ENCODE measurements around the gene DHX38.

Gene DHX38

DNA sequence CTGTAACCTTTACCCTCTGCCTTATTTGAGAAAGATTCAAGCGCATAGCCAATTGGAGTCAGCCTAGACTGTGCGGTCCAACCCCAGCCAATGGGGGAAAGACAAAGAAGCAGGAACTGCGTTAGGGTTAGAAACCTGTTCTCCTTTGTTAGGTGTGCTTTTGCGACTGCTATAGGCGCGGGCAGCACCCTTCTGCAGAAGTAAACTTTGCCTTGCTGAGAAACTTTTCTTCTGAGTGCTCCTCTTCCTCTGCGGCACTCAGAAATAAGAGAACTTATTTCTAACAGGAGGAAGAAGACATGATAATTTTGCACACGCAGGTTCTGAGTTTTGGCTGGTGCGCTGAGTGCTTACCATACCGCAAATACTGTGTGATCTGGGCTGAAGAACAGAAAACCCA is 9.2 kb upstream of the DHX38 start:
- DNase-seq, result no peak

DNA sequence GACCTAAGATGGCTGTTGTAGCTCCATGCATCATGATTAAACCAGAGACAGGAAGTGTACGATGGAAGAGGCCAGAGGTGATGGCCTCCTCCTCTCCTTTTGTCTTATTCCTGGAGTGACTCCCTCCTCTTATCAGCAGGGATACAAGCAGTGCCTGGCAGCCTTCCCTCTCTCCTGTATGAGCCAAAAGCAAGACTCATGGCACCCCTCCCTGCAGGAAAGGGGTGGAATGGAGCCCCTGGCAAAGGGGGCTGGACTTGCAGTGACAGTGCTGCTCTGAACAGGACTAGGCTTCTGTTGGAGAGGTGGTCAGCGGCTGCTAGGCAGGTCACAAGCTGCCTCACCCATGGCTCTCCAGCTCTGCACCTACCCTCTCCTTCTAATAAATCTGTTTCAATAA is 8.6 kb upstream of the DHX38 start:
- no peak for DNase-seq

- no peak for DNase-seq
These were observed 2.4 kb upstream of the DHX38 start for GRCh38 chr16:72091217-72091616.

DNA sequence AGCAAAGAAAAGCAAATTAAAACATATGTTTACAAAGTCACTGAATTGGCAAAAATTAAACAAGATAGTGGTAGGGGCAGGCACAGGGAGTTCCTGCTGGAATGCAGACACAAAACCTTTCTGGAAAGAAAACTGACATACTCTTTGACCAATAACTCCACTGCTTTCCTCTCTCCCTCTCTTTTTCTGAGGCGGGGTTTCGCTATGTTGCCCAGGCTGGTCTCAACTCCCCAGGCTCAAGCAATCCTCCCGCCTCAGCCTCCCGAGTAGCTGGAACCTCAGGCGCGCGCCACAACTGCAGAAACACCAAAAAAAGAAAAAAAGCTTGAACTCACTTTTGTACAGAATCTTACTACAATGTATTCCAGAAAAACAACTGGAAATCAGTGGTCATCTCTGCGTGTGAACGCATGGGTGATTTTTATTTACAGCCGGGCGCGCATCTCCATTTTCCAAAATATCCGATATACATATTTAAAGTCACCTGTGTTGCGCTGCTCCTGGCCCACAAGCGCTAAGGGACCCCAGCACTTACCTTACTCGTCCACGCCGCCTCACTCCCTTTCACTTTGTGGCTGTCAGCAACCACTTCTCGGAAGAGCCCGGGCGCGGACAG is 707 bp upstream of the DHX38 start:
- no peak for DNase-seq

DNA sequence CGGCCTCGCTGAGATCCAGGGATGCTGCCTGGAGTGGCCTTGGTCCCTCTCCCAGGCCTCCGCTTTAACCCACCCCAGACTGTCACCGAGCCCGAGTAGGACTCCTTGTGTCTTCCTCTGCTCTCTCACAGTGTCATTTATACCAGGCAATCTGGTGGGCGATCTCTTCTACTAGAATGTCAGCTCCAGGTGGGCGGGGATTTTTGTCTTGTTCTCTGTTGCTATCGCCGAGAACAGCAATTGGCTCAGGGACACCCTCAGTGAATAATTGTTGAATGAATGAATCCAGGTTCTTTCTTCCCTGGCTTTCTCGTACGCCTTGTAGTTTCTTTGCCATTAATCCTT is 591 bp downstream of the DHX38 start:
- peak in 1 of 2 experiments; percentile 73 for DNase-seq

GRCh38 chr16:72098936-72099335 is 5.3 kb downstream of the DHX38 start:
- DNase-seq, result no peak

- peak; percentile 14 to 24 for DNase-seq
These were observed 5.8 kb downstream of the DHX38 start for GRCh38 chr16:72099377-72099818.

- DNase-seq, result no peak
These were observed 7.5 kb downstream of the DHX38 start for GRCh38 chr16:72101195-72101594.

DNA sequence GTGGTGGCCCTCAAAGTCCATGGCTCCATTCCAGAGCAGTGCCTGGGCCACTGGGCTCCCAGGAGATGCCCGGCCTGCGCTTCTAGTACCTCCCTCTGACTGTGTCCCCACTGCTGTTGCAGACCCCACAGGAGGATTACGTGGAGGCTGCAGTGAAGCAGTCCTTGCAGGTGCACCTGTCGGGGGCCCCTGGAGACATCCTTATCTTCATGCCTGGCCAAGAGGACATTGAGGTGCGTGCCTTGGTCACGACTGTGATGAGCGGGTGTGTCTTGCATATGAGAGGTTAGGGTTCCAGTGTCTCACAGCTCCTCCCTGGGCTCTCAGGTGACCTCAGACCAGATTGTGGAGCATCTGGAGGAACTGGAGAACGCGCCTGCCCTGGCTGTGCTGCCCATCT is 11.3 kb downstream of the DHX38 start:
- no peak for DNase-seq

DNA sequence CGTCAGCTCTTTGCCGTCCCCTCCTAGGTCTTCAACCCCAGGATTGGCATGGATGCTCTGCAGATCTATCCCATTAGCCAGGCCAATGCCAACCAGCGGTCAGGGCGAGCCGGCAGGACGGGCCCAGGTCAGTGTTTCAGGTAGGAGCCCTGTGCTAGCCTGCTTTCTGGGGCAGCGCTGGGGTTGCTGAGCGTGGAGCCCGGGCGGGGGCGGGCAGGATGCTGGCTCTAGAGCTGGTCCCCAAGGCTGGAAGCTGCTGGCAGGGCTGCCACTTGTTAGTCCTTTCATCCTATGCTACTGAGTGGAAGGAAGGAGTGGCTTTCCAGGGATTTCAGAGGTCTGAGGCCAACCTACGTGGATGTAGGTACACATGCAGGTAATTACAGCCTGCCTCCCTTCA is 12.3 kb downstream of the DHX38 start:
- DNase-seq, result no peak

- no peak for DNase-seq
These were observed 13.7 kb downstream of the DHX38 start for GRCh38 chr16:72107371-72107770.

GRCh38 chr16:72108353-72109102 is 14.9 kb downstream of the DHX38 start:
- no peak for DNase-seq

DNA sequence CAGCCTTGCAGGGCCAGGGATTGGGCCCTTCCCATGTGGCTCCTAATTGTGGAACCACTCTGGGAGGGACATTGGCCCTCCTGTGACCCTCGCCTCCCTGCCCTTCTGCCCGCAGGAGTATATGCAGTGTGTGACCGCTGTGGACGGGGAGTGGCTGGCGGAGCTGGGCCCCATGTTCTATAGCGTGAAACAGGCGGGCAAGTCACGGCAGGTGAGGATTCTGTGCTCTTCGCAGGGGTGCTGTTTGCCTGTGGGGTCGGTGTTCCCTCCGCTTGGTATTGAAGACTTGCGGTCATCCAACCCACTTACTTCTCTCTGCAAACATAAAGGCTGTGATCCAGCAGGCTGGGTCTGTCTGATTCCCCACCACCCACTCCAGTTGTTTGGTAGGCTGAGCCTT is 15.7 kb downstream of the DHX38 start:
- no peak for DNase-seq

GRCh38 chr16:72109966-72110530 is 16.4 kb downstream of the DHX38 start:
- DNase-seq, result no peak

GRCh38 chr16:72110662-72111615 is 17.3 kb downstream of the DHX38 start:
- no peak for DNase-seq

DNA sequence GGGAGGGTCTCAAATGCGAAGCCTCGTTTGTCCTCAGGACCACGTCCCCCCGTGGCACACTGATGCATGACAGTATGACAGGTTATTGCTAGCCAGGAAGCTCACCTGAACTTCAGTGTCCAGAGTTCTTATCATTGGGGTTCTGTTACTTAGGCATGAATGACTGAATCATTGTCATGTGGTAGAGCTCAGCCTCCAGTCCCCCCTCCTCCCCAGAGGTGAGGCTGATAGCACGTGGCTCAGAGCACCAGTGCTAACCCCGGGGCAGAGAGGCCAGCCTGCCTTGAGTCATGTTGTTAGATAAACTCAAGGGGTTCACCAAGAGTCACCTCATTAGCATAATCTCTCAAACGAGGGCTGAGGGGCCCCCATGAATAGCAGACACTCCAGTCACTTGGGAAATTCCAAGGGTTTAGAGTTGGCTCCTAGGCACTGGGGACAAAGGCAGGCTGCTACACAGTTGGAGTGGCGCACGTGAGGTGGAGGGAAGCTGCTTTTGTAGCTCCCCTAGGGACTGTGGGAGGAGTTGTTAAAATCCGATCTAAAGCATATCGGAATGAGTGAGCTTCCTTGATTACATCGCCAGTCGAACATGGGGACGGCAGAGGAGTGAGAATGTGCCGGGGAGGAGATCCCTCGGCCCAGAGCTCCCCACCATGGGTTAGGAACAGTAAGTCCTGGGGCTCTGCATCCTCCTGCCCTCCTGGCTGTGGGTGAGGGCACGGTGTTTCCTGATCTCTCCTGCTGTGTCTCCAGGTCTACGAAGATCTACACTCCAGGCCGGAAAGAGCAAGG is 18.2 kb downstream of the DHX38 start:
- no peak for DNase-seq

- no peak for DNase-seq
These were observed 18.8 kb downstream of the DHX38 start for GRCh38 chr16:72112452-72112792.

DNA sequence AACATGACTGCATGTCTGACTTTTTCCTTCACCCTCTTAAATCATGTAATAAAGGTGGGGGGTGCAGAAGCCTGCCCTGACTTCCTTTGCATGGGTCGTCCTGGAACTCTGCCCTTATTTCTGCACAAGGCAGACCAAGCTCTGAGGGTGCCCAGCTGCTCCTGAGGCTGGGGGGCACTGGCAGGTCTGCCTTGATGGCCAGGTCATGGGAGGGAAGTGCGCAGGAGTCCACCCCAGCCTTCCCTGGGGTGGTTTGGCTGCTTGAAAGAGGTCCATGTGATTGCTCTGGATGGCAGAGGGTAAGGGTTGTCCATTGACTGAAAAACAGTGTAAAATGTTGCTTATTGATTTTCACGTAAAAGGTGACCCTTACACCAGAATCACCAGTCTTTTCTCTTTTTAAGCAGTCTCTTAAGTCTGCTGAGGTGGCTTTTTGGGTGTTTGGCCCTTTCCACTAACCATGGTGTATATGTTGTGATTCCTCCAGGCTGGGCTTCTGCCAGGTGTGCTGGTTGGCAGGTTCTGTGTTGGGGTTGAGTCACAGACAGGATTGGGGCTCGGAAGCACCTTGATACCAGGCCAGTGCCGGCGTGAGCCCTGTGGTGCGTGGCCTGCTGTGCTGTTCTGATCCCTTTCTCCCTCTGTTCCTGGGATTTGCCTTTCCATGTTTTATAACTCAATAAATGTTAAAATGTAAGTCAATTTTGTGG is 19.4 kb downstream of the DHX38 start:
- no peak for DNase-seq

DNA sequence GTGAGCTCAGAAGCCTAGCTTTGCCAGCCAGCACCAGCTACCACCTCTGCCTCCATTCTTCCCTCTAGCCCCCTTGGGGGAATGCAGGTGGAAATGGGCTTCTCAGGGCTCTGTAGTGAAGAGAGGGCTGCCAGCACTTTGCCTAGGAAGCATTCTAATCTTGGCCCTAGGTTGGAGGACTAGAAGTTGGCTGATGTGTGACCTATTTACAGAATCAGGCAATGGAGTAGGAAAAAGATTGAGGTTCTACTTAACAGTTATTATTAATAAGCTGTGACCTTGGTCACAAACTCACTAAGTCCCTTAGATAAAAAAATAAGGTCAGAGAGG is 19.9 kb downstream of the DHX38 start:
- DNase-seq, result no peak

GRCh38 chr16:72120026-72120425 is 26.4 kb downstream of the DHX38 start:
- DNase-seq, result no peak

DNA sequence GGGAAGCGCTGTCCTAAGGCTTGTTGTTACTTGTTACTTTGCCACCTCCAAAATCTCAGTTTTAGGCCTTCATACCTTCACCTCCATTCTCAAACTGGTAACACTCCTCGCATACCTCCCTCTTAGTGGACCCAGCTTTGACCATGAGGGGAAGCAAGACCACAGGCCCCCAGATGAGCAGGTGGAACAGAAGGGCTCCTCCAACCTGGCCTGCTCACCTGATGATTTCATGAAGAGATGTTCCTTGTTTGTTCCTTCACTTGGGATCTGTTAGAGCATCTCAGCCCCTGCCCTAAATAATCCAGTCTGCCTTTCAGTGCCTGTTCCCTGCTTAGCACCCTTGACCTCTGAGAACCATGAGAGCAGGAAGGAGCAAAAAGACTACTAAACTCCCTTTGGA is 28.7 kb downstream of the DHX38 start:
- DNase-seq, result no peak

DNA sequence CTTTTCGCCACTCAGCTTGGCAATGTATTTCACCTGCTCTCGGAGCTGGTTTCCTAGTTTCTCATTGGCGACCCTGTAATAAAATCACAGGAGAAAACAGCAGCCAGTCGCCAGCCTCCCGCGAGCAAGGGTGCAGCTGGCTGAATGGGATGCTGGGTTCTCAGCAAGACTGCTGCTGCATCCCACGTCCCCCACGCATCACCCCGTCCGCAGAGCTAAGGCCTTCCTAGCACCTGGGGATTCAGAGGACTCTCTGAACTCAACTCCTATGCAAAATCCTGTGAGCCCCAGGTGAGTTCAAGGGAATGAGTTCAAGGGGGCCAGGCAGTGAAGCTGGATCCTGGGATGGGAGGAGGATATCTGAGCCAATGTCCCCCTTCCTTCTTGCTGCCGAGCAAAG is 29.3 kb downstream of the DHX38 start:
- no peak for DNase-seq

Measured in stimulated activated CD4-positive, alpha-beta T cell treated with anti-CD3 and anti-CD28 coated beads, Interleukin-4, amount 100 ng/mL, for 4 hours (primary cell).